GM12891 (cell line): ENCODE results near the gene COL4A6.

ENCODE experiments used
- POLR2A ChIP-seq: IDR thresholded peaks from 2 replicates; pipeline ENCODE4 v1.6.1; 2011; ENCODE audit warnings: low read depth, low read length, control low read depth
- POLR2AphosphoS5 ChIP-seq: IDR thresholded peaks from 2 replicates; pipeline ENCODE4 v1.6.1; 2011; ENCODE audit warnings: low read depth, low read length, control low read depth
- SPI1 ChIP-seq: IDR thresholded peaks from 2 replicates; pipeline ENCODE4 v1.6.1; 2011; ENCODE audit warnings: low read depth, low read length, control low read depth
- TAF1 ChIP-seq: IDR thresholded peaks from 2 replicates; pipeline ENCODE4 v1.6.1; 2011; ENCODE audit warnings: low read depth, low read length, control low read depth

GRCh38 chrX:108159028-108159670 is 279.1 kb downstream of the COL4A6 start:
- TF ChIP-seq SPI1 (no peak), POLR2A (no peak), POLR2AphosphoS5 (no peak), TAF1 (no peak)
